Tibial nerve (tissue), 4 donors: ENCODE results near the gene P2RX7.

Source experiments
- CTCF ChIP-seq, 5 experiments: fragments of 200-600 bp in 3 of 5; fragments of 450-650 bp in 2 of 5; sonication (generic) in 3 of 5; IDR thresholded peaks; one replicate each; pipeline ENCODE4 v1.5.1; 2016 to 2019; ENCODE audit warnings: antibody characterized with exemption in 5 of 5, mild to moderate bottlenecking in 3 of 5, moderate library complexity in 2 of 5
- EP300 ChIP-seq, 2 donors: sonication (generic); formaldehyde crosslinking; IDR thresholded peaks; one replicate each; pipeline ENCODE4 v1.6.1; 2017; ENCODE audit warnings: antibody characterized with exemption in 2 of 2, mild to moderate bottlenecking in 1 of 2
- POLR2A ChIP-seq, 2 donors: fragments of 450-650 bp; IDR thresholded peaks; one replicate each; pipeline ENCODE4 v1.6.1; 2017; ENCODE audit warnings: antibody characterized with exemption in 2 of 2, mild to moderate bottlenecking in 2 of 2, moderate library complexity in 2 of 2

- TF ChIP-seq CTCF (IDR thresholded peaks at IDR 0.05) (peak; percentile 77 to 91 (median 80)), POLR2A (IDR thresholded peaks at IDR 0.05) (no peak), EP300 (IDR thresholded peaks at IDR 0.05) (no peak)
These were observed 37.0 kb upstream of the P2RX7 start for GRCh38 chr12:121095544-121096198.
